H1 (cell line): ENCODE measurements around the gene TMEM169. TPM values are rescaled to one million over a fixed set of nuclear protein-coding genes. Genes with fewer than 3 reads are reported as not detected.

ENCODE experiments used
- CTCF ChIA-PET: fragments of 300-600 bp; sonication (Branson Sonifier 250); formaldehyde crosslinking; loops from one replicate; lab custom pipeline; 2021; ENCODE audit not compliant: partially characterized antibody; lab: Charles Lee
- POLR2A ChIA-PET: fragments of 300-600 bp; sonication (Branson Sonifier 250); formaldehyde crosslinking; loops from one replicate; lab custom pipeline; 2021; ENCODE audit warnings: inconsistent platforms; ENCODE audit not compliant: partially characterized antibody; lab: Charles Lee
- DNase-seq, 2 experiments: peaks; one replicate each; pipeline versions ENCODE4 v3.0.0 to v3.0.0-alpha.2; 2010 to 2022; ENCODE audit warnings: low spot score in 2 of 2, low read depth in 1 of 2, mixed read lengths in 1 of 2
- FAIRE-seq: peaks from 2 replicates; lab custom pipeline; 2011; peaks lifted over from hg19 to GRCh38; lab: Jason Lieb, UNC
- H2AFZ ChIP-seq: 2 replicates; pipeline ENCODE4 v1.8.1; 2012; ENCODE audit warnings: low read length, inconsistent platforms
- H2AK5ac ChIP-seq: 2 replicates; pipeline ENCODE4 v1.6.1; 2013; ENCODE audit warnings: low read depth, low read length
- H2BK120ac ChIP-seq: replicated peaks from 2 replicates; pipeline ENCODE3; 2013; ENCODE audit warnings: low read depth, low read length, inconsistent platforms
- H2BK12ac ChIP-seq: 2 replicates; pipeline ENCODE4 v1.6.1; 2013; ENCODE audit warnings: low read depth, low read length
- H2BK15ac ChIP-seq: 2 replicates; pipeline ENCODE4 v1.6.1; 2013; ENCODE audit warnings: low read length
- H2BK20ac ChIP-seq: 2 replicates; pipeline ENCODE4 v1.6.1; 2013; ENCODE audit warnings: low read length
- H2BK5ac ChIP-seq: 2 replicates; pipeline ENCODE4 v1.6.1; 2013; ENCODE audit warnings: low read depth, low read length
- H3K14ac ChIP-seq: 2 replicates; pipeline ENCODE4 v1.6.1; 2013; ENCODE audit warnings: inconsistent platforms; ENCODE audit not compliant: insufficient read length
- H3K18ac ChIP-seq: 2 replicates; pipeline ENCODE4 v1.6.1; 2013; ENCODE audit warnings: low read length; ENCODE audit errors: extremely low read depth
- H3K23ac ChIP-seq: 2 replicates; pipeline ENCODE4 v1.6.1; 2013; ENCODE audit warnings: inconsistent platforms; ENCODE audit not compliant: insufficient read length
- H3K23me2 ChIP-seq: 2 replicates; pipeline ENCODE4 v1.6.1; 2013; ENCODE audit warnings: low read depth, low read length
- H3K27ac ChIP-seq: 2 replicates; pipeline ENCODE4 v1.6.1; 2011; ENCODE audit warnings: low read depth, low read length, inconsistent platforms
- H3K27me3 ChIP-seq, 4 experiments: replicated peaks in 1 of 4; 1 replicate in 1 of 4; 2 replicates in 3 of 4; pipeline versions ENCODE4 v1.6.1 to v1.8.1; 2011 to 2013; ENCODE audit warnings: low read length in 3 of 4, mild to moderate bottlenecking in 3 of 4, inconsistent platforms in 2 of 4, mixed read lengths in 2 of 4, moderate library complexity in 1 of 4; ENCODE audit not compliant: control insufficient read depth in 3 of 4, insufficient read depth in 3 of 4; ENCODE audit errors: extremely low read depth in 1 of 4
- H3K36me3 ChIP-seq, 4 experiments: 2 replicates each; pipeline versions ENCODE4 v1.6.1 to v1.8.1; 2011 to 2013; ENCODE audit warnings: mild to moderate bottlenecking in 4 of 4, low read length in 3 of 4, moderate library complexity in 2 of 4, control low read depth in 1 of 4, inconsistent platforms in 1 of 4; ENCODE audit not compliant: insufficient read depth in 4 of 4, control insufficient read depth in 2 of 4
- H3K4ac ChIP-seq: replicated peaks from 2 replicates; pipeline ENCODE3; 2013; ENCODE audit warnings: low read length, low read depth, mixed read lengths, inconsistent platforms; ENCODE audit not compliant: insufficient read length
- H3K4me1 ChIP-seq, 4 experiments: replicated peaks in 1 of 4; 1 replicate in 1 of 4; 2 replicates in 3 of 4; pipeline versions ENCODE4 v1.6.1 to v1.8.1; 2011 to 2013; ENCODE audit warnings: low read length in 3 of 4, inconsistent platforms in 2 of 4, mixed read lengths in 1 of 4; ENCODE audit not compliant: insufficient read depth in 4 of 4, control insufficient read depth in 3 of 4
- H3K4me2 ChIP-seq, 2 experiments: 2 replicates each; pipeline versions ENCODE4 v1.6.1 to v1.8.1; 2011 to 2013; ENCODE audit warnings: low read depth in 2 of 2, low read length in 2 of 2, control low read depth in 1 of 2, inconsistent platforms in 1 of 2, mild to moderate bottlenecking in 1 of 2; ENCODE audit not compliant: insufficient read depth in 1 of 2
- H3K4me3 ChIP-seq, 4 experiments: fragments of 200-600, 300-600 bp in 1 of 4; sonication (generic), shearing (Covaris generic), sonication (Bioruptor Twin) in 1 of 4; 2 replicates each; pipeline versions ENCODE4 v1.5.1 to v1.8.1; 2011 to 2016; ENCODE audit warnings: low read length in 4 of 4, low read depth in 3 of 4, control low read depth in 2 of 4, inconsistent platforms in 2 of 4, mild to moderate bottlenecking in 2 of 4, mixed read lengths in 1 of 4, moderate library complexity in 1 of 4; ENCODE audit not compliant: insufficient read depth in 2 of 4; ENCODE audit errors: extremely low read depth in 1 of 4
- H3K56ac ChIP-seq: replicated peaks from 2 replicates; pipeline ENCODE3; 2013; ENCODE audit warnings: low read depth, mild to moderate bottlenecking, mixed read lengths, low read length, inconsistent platforms; ENCODE audit not compliant: insufficient read length
- H3K79me1 ChIP-seq: 2 replicates; pipeline ENCODE4 v1.6.1; 2013; ENCODE audit warnings: low read depth, low read length, control low read depth
- H3K79me2 ChIP-seq, 2 experiments: 2 replicates each; pipeline versions ENCODE4 v1.6.1 to v1.8.1; 2012 to 2013; ENCODE audit warnings: low read length in 2 of 2, mild to moderate bottlenecking in 2 of 2, inconsistent platforms in 1 of 2; ENCODE audit not compliant: insufficient read depth in 2 of 2, control insufficient read depth in 1 of 2
- H3K9ac ChIP-seq, 4 experiments: replicated peaks in 1 of 4; 1 replicate in 1 of 4; 2 replicates in 3 of 4; pipeline versions ENCODE4 v1.6.1 to v1.8.1; 2011 to 2013; ENCODE audit warnings: low read depth in 3 of 4, low read length in 3 of 4, control low read depth in 2 of 4, mild to moderate bottlenecking in 2 of 4, moderate library complexity in 2 of 4, inconsistent platforms in 1 of 4; ENCODE audit errors: extremely low read depth in 1 of 4
- H3K9me3 ChIP-seq, 2 experiments: 2 replicates each; pipeline versions ENCODE4 v1.6.1 to v1.8.1; 2012 to 2013; ENCODE audit warnings: mild to moderate bottlenecking in 2 of 2, moderate library complexity in 2 of 2, control low read depth in 1 of 2, inconsistent platforms in 1 of 2, low read depth in 1 of 2, low read length in 1 of 2, mixed read lengths in 1 of 2; ENCODE audit not compliant: insufficient read depth in 2 of 2
- H4K20me1 ChIP-seq, 2 experiments: replicated peaks in 1 of 2; 2 replicates each; pipeline versions ENCODE3 to v1.8.1; 2011 to 2013; ENCODE audit warnings: inconsistent platforms in 2 of 2, low read length in 2 of 2, mild to moderate bottlenecking in 1 of 2; ENCODE audit not compliant: insufficient read depth in 2 of 2, control insufficient read depth in 1 of 2
- H4K5ac ChIP-seq: 2 replicates; pipeline ENCODE4 v1.6.1; 2013; ENCODE audit warnings: low read length, low read depth, mixed read lengths, inconsistent platforms; ENCODE audit not compliant: insufficient read length
- H4K8ac ChIP-seq: 2 replicates; pipeline ENCODE4 v1.8.0; 2013; ENCODE audit warnings: mild to moderate bottlenecking, moderate library complexity, low read length, inconsistent platforms; ENCODE audit not compliant: insufficient read depth; ENCODE audit errors: extremely low read depth
- H4K91ac ChIP-seq: replicated peaks from 2 replicates; pipeline ENCODE3; 2013; ENCODE audit warnings: low read length, mixed read lengths, inconsistent platforms; ENCODE audit not compliant: insufficient read length
- POLR2A ChIP-seq, 2 experiments: IDR thresholded peaks; 1 replicate in 1 of 2; 2 replicates in 1 of 2; pipeline ENCODE4 v1.6.1; 2011; ENCODE audit warnings: low read depth in 2 of 2, low read length in 2 of 2, mild to moderate bottlenecking in 2 of 2; ENCODE audit errors: control extremely low read depth in 1 of 2
- POLR2AphosphoS5 ChIP-seq: IDR thresholded peaks from 2 replicates; pipeline ENCODE4 v1.6.1; 2011; ENCODE audit warnings: low read depth, low read length
- SP4 ChIP-seq: IDR thresholded peaks from 2 replicates; pipeline ENCODE4 v1.6.1; 2012; ENCODE audit warnings: low read length, inconsistent platforms
- WGBS, 2 experiments: shearing (Covaris generic) in 1 of 2; methylation state at CpG; one replicate each; pipeline versions ENCODE4 v1.1.6 to v1.1.7; 2013 to 2015; ENCODE audit warnings: low lambda C conversion rate in 2 of 2, mixed read lengths in 2 of 2, inconsistent platforms in 1 of 2, low coverage in 1 of 2, missing lambda C conversion rate in 1 of 2; ENCODE audit not compliant: insufficient replicate concordance in 2 of 2, insufficient coverage in 1 of 2, insufficient read length in 1 of 2; ENCODE audit errors: extremely low coverage in 1 of 2, missing lambda C conversion rate in 1 of 2; 5-methylcytosine and 5-hydroxymethylcytosine counted together
- polyA plus RNA-seq, 7 experiments: library from polyadenylated mRNA; depleted of rRNA in 3 of 7; stranded (reverse) in 5 of 7; unstranded in 2 of 7; fragments of >200 nt in 5 of 7; fragments of 200-250 nt in 2 of 7; gene quantifications; 1 replicate in 5 of 7; 2 replicates in 1 of 7; 4 replicates in 1 of 7; pipeline versions ENCODE4 v1.2.1 to v1.2.3, GENCODE V29; 2011 to 2013; ENCODE audit warnings: missing spikeins in 2 of 7, mixed read lengths in 2 of 7
- total RNA-seq: library from RNA; stranded (reverse); fragmentation: NEBNext Ultra II Directional; extraction: Animal tissue kit (Norgen Biotek cat#: 25700); gene quantifications from 2 replicates; pipeline ENCODE4 v1.2.1, GENCODE V29; 2021

TMEM169 gene
- total and polyA plus RNA-seq, 2 of the 8 experiments (the other 6 are each of a cell fraction or from before 2014, with no cell fraction given), result 0.41 to 2.4 TPM

- H3K9ac ChIP-seq, result no peak overlapping the region
- H3K79me2 ChIP-seq, result peaks cover 31 to 79% of the 10 kb centered on the region in 2 experiments
- H2BK5ac ChIP-seq, result no peak overlapping the region
- H3K23me2 ChIP-seq, result no peaks in the 10 kb centered on the region; the same call in 1 of the 2 replicates
- H3K79me1 ChIP-seq, result 0 out of 2 replicates have a peak, but pooled peaks cover 3% of the 10 kb centered on the region
- H3K4me3 ChIP-seq, result no peak overlapping the region
- peaks cover 0 to 10% of the 10 kb centered on the region in 2 experiments for H4K20me1 ChIP-seq
- TF ChIP-seq POLR2AphosphoS5 (peak; percentile 50; the same call in 1 of the 2 replicates), POLR2A (IDR thresholded peaks at IDR 0.05; ENCODE audit: control extremely low read depth in 1 of 2, low read depth in 2 of 2, low read length in 2 of 2) (peak in 1 of 2 experiments; percentile 47; a peak in 1 of 3 replicates), SP4 (no peak)
- no peak overlapping the region for H2AFZ ChIP-seq
- H4K8ac ChIP-seq, result no peak overlapping the region
- no peak for DNase-seq
- H3K27me3 ChIP-seq, result no peaks in the 10 kb centered on the region
- H4K5ac ChIP-seq, result no peak overlapping the region
- FAIRE-seq, result no peak
- ChIA-PET POLR2A (interaction anchor here (0.7 to 8.5 kb wide), 10 partner anchors 9 to 48 kb away, joined by 3 to 73 read pairs (median 6); partner anchors contain the start of genes PECR and TMEM169), CTCF (interaction anchor here (0.9 to 3.7 kb wide), 14 partner anchors 9 to 107 kb away, joined by 3 to 25 read pairs (median 5); no protein-coding TSS in a partner anchor)
- H4K91ac ChIP-seq, result no peak overlapping the region
- peaks cover 27 to 79% (median 57%) of the 10 kb centered on the region in 4 experiments for H3K36me3 ChIP-seq
- H3K4ac ChIP-seq, result no peak overlapping the region
- peaks cover 6 to 15% (median 10%) of the 10 kb centered on the region in 4 experiments; a peak in 6 of 7 replicates for H3K4me1 ChIP-seq
- H3K14ac ChIP-seq, result no peak overlapping the region
- no peak overlapping the region for H2AK5ac ChIP-seq
- H2BK120ac ChIP-seq, result no peak overlapping the region
- 94% methylated on average over 3 of the region's 3 CpGs; no CpG with 5 or more reads in 1 of the 2 experiments for WGBS, 2 experiments
- H3K18ac ChIP-seq, result no peak overlapping the region
- no peak overlapping the region for H3K23ac ChIP-seq
- H2BK12ac ChIP-seq, result no peak overlapping the region
- H2BK15ac ChIP-seq, result no peak overlapping the region
- no peak overlapping the region for H3K56ac ChIP-seq
- no peak overlapping the region; a peak in 1 of 4 replicates for H3K4me2 ChIP-seq
- no peak overlapping the region for H2BK20ac ChIP-seq
- H3K9me3 ChIP-seq, result no peaks in the 10 kb centered on the region
- no peak overlapping the region for H3K27ac ChIP-seq
These were observed 31.9 kb downstream of the TMEM169 start for GRCh38 chr2:216113572-216113971.
